GM12865 (cell line): Measurements from ENCODE around the gene C6orf89.

Experiments
- DNase-seq: peaks from one replicate; pipeline ENCODE4 v3.0.0; 2010; ENCODE audit warnings: low read depth
- H3K4me3 ChIP-seq: 2 replicates; pipeline ENCODE4 v1.5.1; 2011; ENCODE audit warnings: mild to moderate bottlenecking, low read depth, low read length, control low read depth
- CTCF ChIP-seq: IDR thresholded peaks from 2 replicates; pipeline ENCODE4 v1.5.1; 2011; ENCODE audit warnings: low read length, control low read depth, low read depth, inconsistent platforms; ENCODE audit not compliant: insufficient read depth; ENCODE audit errors: missing control alignments

Gene C6orf89

GRCh38 chr6:36862848-36863382 is 22.8 kb upstream of the C6orf89 start:
- no peak for TF ChIP-seq CTCF
- no peak overlapping the region for H3K4me3 ChIP-seq
- no peak for DNase-seq

- TF ChIP-seq CTCF = no peak
- no peak for DNase-seq
- no peak overlapping the region for H3K4me3 ChIP-seq
Measured at GRCh38 chr6:36863670-36864540, 21.8 kb upstream of the C6orf89 start.

- no peak for TF ChIP-seq CTCF
- no peak overlapping the region for H3K4me3 ChIP-seq
- DNase-seq = no peak
Measured at GRCh38 chr6:36865835-36866234, 19.9 kb upstream of the C6orf89 start.

GRCh38 chr6:36867471-36868224 is 18.1 kb upstream of the C6orf89 start:
- TF ChIP-seq CTCF = no peak
- no peak overlapping the region for H3K4me3 ChIP-seq
- no peak for DNase-seq

- no peak for TF ChIP-seq CTCF
- no peak overlapping the region for H3K4me3 ChIP-seq
- DNase-seq = no peak
Measured at GRCh38 chr6:36871686-36872085, 14.1 kb upstream of the C6orf89 start.

GRCh38 chr6:36873115-36873514 is 12.6 kb upstream of the C6orf89 start:
- TF ChIP-seq CTCF = no peak
- no peak for DNase-seq
- peak overlapping the region; percentile 63; the same call in 1 of the 2 replicates for H3K4me3 ChIP-seq
